ENCODE data around the gene GPRC6A. TPM values are rescaled to one million over a fixed set of nuclear protein-coding genes. Genes with fewer than 3 reads are reported as not detected.

The GPRC6A gene
- total and polyA plus RNA-seq, 4 experiments from 2014 or later: not detected

DNA sequence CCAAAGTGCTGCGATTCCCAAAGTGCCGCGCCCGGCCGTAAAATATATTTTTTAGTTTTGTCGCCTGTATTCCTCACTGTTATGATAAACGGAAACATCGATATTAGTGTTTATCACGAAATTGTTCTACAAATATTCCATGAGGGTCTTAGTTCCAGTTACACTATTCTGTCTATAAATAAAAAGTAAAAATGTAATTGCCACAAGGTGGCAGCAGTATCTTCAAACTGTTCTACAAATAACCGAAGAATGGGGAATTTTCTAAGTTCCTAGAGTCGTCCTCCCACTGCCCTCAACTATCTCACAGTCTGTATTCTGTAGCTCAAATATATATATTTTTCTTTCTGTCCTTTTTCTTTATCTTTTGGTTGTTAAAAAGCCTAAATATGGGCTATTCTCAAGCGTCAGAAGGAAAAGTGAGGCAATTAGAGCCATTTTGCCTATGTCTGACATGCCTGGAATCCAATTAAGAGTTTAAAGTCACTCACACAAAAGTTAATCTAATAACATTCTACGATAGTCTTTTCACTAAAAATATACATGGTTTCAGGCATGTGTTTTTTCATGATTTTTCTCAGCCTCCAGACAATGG lies 49.2 kb downstream of the GPRC6A start:
- no peaks in the 10 kb centered on the region for H3K36me3 Mint-ChIP-seq
- no peak for DNase-seq
- ChIA-PET POLR2A (ENCODE audit: partially characterized antibody) (no interaction called here), CTCF (ENCODE audit: partially characterized antibody) (no interaction called here)
- H3K4me3 Mint-ChIP-seq: no peak overlapping the region
- H3K27ac ChIP-seq (ENCODE audit: low read depth, low read length): no peak overlapping the region
- no peak overlapping the region for H3K4me3 ChIP-seq (ENCODE audit: low read length in 2 of 2)
- peaks cover 8 to 13% of the 10 kb centered on the region in 2 donors for H3K27me3 Mint-ChIP-seq
- intact Hi-C loops (cut with micrococcal nuclease): loop anchor here (5.0 kb wide), 1 partner anchor 673 kb away; no protein-coding TSS in a partner anchor
- H3K9me3 Mint-ChIP-seq: peaks cover 0 to 2% (median 0%) of the 10 kb centered on the region in 8 donors
- H3K9me3 ChIP-seq (ENCODE audit: control insufficient read depth in 1 of 2, low read length in 2 of 2): no peaks in the 10 kb centered on the region
- no peak overlapping the region for H3K27ac Mint-ChIP-seq
- H3K4me1 Mint-ChIP-seq: no peaks in the 10 kb centered on the region
- no peaks in the 10 kb centered on the region for H3K4me1 ChIP-seq (ENCODE audit: insufficient read depth, low read length)
- H3K27me3 ChIP-seq (ENCODE audit: insufficient read depth, low read length): no peaks in the 10 kb centered on the region
- H3K36me3 ChIP-seq (ENCODE audit: insufficient read depth, low read length): no peaks in the 10 kb centered on the region

GRCh38 chr6:116773886-116774285 lies 55.0 kb downstream of the GPRC6A start:
- H3K4me3 ChIP-seq (ENCODE audit: low read length in 2 of 2): no peak overlapping the region
- peaks cover 0 to 2% (median 0%) of the 10 kb centered on the region in 8 donors for H3K9me3 Mint-ChIP-seq
- no peaks in the 10 kb centered on the region for H3K4me1 Mint-ChIP-seq
- DNase-seq: no peak
- no peaks in the 10 kb centered on the region for H3K9me3 ChIP-seq (ENCODE audit: control insufficient read depth in 1 of 2, low read length in 2 of 2)
- H3K36me3 ChIP-seq (ENCODE audit: insufficient read depth, low read length): no peaks in the 10 kb centered on the region
- no peak overlapping the region for H3K4me3 Mint-ChIP-seq
- ChIA-PET POLR2A (ENCODE audit: partially characterized antibody) (no interaction called here), CTCF (ENCODE audit: partially characterized antibody) (no interaction called here)
- intact Hi-C loops (cut with micrococcal nuclease): no loop called here
- H3K27ac ChIP-seq (ENCODE audit: low read depth, low read length): no peak overlapping the region
- no peaks in the 10 kb centered on the region for H3K27me3 ChIP-seq (ENCODE audit: insufficient read depth, low read length)
- H3K27ac Mint-ChIP-seq: no peak overlapping the region
- peaks cover 9 to 14% of the 10 kb centered on the region in 2 donors for H3K27me3 Mint-ChIP-seq
- no peaks in the 10 kb centered on the region for H3K4me1 ChIP-seq (ENCODE audit: insufficient read depth, low read length)
- no peaks in the 10 kb centered on the region for H3K36me3 Mint-ChIP-seq

DNA sequence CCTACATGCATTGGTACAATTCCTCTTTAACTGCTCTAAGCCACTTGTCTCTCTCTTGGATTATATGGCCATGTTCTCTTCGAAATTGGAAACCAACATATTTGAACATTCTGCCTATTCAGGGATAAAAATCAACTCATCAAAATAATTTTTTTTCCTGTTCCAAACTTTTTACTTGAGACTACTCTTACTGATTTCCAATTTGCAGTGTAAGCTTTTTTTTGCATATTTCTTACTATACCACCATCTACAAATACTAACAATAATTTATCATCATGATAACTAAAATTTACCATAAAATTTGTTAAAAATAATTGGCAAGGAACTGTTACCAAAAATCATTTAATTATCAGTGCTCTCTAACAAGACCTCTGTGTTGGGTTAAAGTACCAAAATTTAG lies 56.4 kb downstream of the GPRC6A start:
- no peak overlapping the region for H3K27ac ChIP-seq (ENCODE audit: low read depth, low read length)
- H3K4me1 ChIP-seq (ENCODE audit: insufficient read depth, low read length): no peaks in the 10 kb centered on the region
- intact Hi-C loops (cut with micrococcal nuclease): no loop called here
- Mint-ChIP-seq H3K4me3 (no peak overlapping the region), H3K4me1 (no peaks in the 10 kb centered on the region), H3K27ac (no peak overlapping the region), H3K27me3 (peaks cover 11 to 19% of the 10 kb centered on the region in 2 donors), H3K36me3 (no peaks in the 10 kb centered on the region), H3K9me3 (peaks cover 0 to 2% (median 0%) of the 10 kb centered on the region in 8 donors)
- no peaks in the 10 kb centered on the region for H3K36me3 ChIP-seq (ENCODE audit: insufficient read depth, low read length)
- no peaks in the 10 kb centered on the region for H3K27me3 ChIP-seq (ENCODE audit: insufficient read depth, low read length)
- POLR2A ChIA-PET (ENCODE audit: partially characterized antibody): no interaction called here
- no peak for DNase-seq
- H3K9me3 ChIP-seq (ENCODE audit: control insufficient read depth in 1 of 2, low read length in 2 of 2): no peaks in the 10 kb centered on the region
- CTCF ChIA-PET (ENCODE audit: partially characterized antibody): no interaction called here
- no peak overlapping the region for H3K4me3 ChIP-seq (ENCODE audit: low read length in 2 of 2)

DNA sequence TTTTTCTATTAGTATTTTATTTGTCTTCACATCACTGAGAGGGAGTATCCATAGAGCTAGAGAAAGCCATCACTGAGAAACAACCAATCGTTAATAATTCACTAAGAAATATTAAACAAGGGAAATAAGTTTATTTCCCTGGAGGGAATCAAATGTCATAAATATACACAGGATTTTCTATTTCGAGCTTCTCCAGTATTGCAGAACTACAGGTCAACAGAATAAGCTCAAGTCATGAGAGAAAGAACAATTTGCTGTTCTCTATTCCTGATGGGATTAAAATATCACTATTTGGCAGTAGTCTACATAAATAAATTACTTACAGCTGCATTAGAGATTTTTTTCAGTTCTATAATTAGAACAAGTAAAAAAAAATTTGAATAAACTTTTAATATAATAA lies 61.2 kb downstream of the GPRC6A start:
- intact Hi-C loops (cut with micrococcal nuclease): no loop called here
- CTCF ChIA-PET (ENCODE audit: partially characterized antibody): no interaction called here

GRCh38 chr6:116766506-116767176 lies 62.2 kb downstream of the GPRC6A start:
- POLR2A ChIA-PET (ENCODE audit: partially characterized antibody): no interaction called here
- intact Hi-C loops (cut with micrococcal nuclease): no loop called here
- Mint-ChIP-seq H3K27me3 (peaks cover 34 to 40% of the 10 kb centered on the region in 2 donors), H3K4me3 (peak overlapping the region in 5 of 8 donors; percentile 7 to 82 (median 66)), H3K9me3 (no peaks in the 10 kb centered on the region), H3K27ac (no peak overlapping the region), H3K4me1 (peaks cover 9 to 16% (median 11%) of the 10 kb centered on the region in 4 donors), H3K36me3 (no peaks in the 10 kb centered on the region)
- no peaks in the 10 kb centered on the region for H3K9me3 ChIP-seq (ENCODE audit: control insufficient read depth in 1 of 2, low read length in 2 of 2)
- CTCF ChIA-PET (ENCODE audit: partially characterized antibody): no interaction called here
- H3K27ac ChIP-seq (ENCODE audit: low read depth, low read length): no peak overlapping the region
- no peaks in the 10 kb centered on the region for H3K4me1 ChIP-seq (ENCODE audit: insufficient read depth, low read length)
- H3K27me3 ChIP-seq (ENCODE audit: insufficient read depth, low read length): peaks cover 4% of the 10 kb centered on the region
- no peak for DNase-seq
- H3K36me3 ChIP-seq (ENCODE audit: insufficient read depth, low read length): no peaks in the 10 kb centered on the region
- no peak overlapping the region for H3K4me3 ChIP-seq (ENCODE audit: low read length in 2 of 2)

More for the DNA sequence above, 61.2 kb downstream of the GPRC6A start:
- Histone ChIP-seq H3K27me3 (ENCODE audit: insufficient read depth, low read length) (peaks cover 4% of the 10 kb centered on the region), H3K36me3 (ENCODE audit: insufficient read depth, low read length) (no peaks in the 10 kb centered on the region), H3K4me1 (ENCODE audit: insufficient read depth, low read length) (no peaks in the 10 kb centered on the region), H3K9me3 (ENCODE audit: control insufficient read depth in 1 of 2, low read length in 2 of 2) (no peaks in the 10 kb centered on the region), H3K27ac (ENCODE audit: low read depth, low read length) (no peak overlapping the region), H3K4me3 (ENCODE audit: low read length in 2 of 2) (no peak overlapping the region)
- POLR2A ChIA-PET (ENCODE audit: partially characterized antibody): no interaction called here
- no peak for DNase-seq
- Mint-ChIP-seq H3K27me3 (peaks cover 31 to 40% of the 10 kb centered on the region in 2 donors), H3K4me3 (no peak overlapping the region), H3K36me3 (no peaks in the 10 kb centered on the region), H3K9me3 (no peaks in the 10 kb centered on the region), H3K4me1 (peaks cover 9 to 16% (median 11%) of the 10 kb centered on the region in 4 donors), H3K27ac (no peak overlapping the region)

DNA sequence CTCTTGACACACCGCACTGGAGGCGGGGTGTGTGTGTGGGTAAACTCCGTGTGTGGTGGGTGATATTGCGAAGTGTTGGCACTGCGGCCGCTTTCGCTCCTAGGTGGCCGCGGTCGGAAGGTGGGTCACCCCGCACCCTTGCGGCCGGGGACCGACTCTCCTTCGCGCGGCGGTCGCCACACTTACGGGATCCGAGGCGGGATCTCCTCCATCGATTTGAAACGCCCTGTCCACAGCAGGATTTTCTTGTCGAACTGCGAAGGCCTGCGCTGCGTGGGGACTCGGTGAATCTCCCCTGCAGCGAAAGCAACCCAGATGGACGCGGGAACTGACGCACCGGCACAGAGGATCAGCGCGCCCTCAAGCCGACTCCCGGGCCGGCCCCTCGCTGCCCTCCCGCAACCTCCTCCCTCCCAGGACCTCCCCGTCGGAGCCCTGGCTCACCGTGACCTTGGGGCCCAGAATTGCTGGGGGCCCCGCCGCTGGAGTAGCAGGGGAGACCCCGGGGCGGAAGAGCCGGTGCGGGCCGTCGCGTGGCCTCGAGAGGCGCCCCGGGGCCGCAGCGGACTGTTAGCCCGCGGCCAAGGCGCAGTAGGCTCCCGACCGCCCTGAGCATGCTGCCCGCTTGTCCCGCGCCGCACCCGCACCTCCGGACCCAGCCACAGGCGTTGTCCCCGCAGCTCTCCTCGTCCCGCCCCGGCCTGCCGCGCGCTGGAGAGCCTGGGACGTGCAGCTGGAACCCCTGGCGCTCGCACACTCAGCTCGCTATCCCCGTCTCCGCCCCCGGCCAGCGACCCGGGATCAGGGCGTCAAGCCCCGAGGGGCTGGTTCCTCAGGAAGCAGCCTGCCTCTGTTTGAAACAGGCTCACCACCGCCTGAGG lies 63.7 kb downstream of the GPRC6A start, which contains the start of gene FAM162B:
TSS of gene FAM162B (minus strand) at position 759 of the 881 bp plus-strand sequence. CDS start at position 616, 143 bp downstream.
- H3K27ac ChIP-seq (ENCODE audit: low read depth, low read length): no peak within 1 kb of the TSS
- CTCF ChIA-PET (ENCODE audit: partially characterized antibody): no interaction called here
- DNase-seq: no peak
- H3K36me3 Mint-ChIP-seq: no peaks in the 10 kb centered on the region
- peaks cover 34 to 40% of the 10 kb centered on the region in 2 donors for H3K27me3 Mint-ChIP-seq
- peaks cover 4% of the 10 kb centered on the region for H3K27me3 ChIP-seq (ENCODE audit: insufficient read depth, low read length)
- no peaks in the 10 kb centered on the region for H3K9me3 Mint-ChIP-seq
- intact Hi-C loops (cut with micrococcal nuclease): no loop called here
- H3K27ac Mint-ChIP-seq: no peak within 1 kb of the TSS
- POLR2A ChIA-PET (ENCODE audit: partially characterized antibody): no interaction called here
- no peaks in the 10 kb centered on the region for H3K36me3 ChIP-seq (ENCODE audit: insufficient read depth, low read length)
- peaks cover 9 to 16% (median 11%) of the 10 kb centered on the region in 4 donors for H3K4me1 Mint-ChIP-seq
- H3K4me1 ChIP-seq (ENCODE audit: insufficient read depth, low read length): no peaks in the 10 kb centered on the region
- peak within 1 kb of the TSS; percentile 60 to 82 (median 69) for H3K4me3 Mint-ChIP-seq
- H3K9me3 ChIP-seq (ENCODE audit: control insufficient read depth in 1 of 2, low read length in 2 of 2): no peaks in the 10 kb centered on the region
- no peak within 1 kb of the TSS for H3K4me3 ChIP-seq (ENCODE audit: low read length in 2 of 2)

- Histone ChIP-seq H3K27me3 (ENCODE audit: insufficient read depth, low read length) (peaks cover 4% of the 10 kb centered on the region), H3K9me3 (ENCODE audit: control insufficient read depth in 1 of 2, low read length in 2 of 2) (no peaks in the 10 kb centered on the region), H3K4me3 (ENCODE audit: low read length in 2 of 2) (no peak overlapping the region), H3K36me3 (ENCODE audit: insufficient read depth, low read length) (no peaks in the 10 kb centered on the region), H3K4me1 (ENCODE audit: insufficient read depth, low read length) (no peaks in the 10 kb centered on the region), H3K27ac (ENCODE audit: low read depth, low read length) (no peak overlapping the region)
- Mint-ChIP-seq H3K4me1 (peaks cover 9 to 16% (median 11%) of the 10 kb centered on the region in 4 donors), H3K9me3 (no peaks in the 10 kb centered on the region), H3K4me3 (peak overlapping the region in 5 of 8 donors; percentile 15 to 59 (median 32)), H3K36me3 (no peaks in the 10 kb centered on the region), H3K27ac (no peak overlapping the region), H3K27me3 (peaks cover 35 to 43% of the 10 kb centered on the region in 2 donors)
- ChIA-PET POLR2A (ENCODE audit: partially characterized antibody) (no interaction called here), CTCF (ENCODE audit: partially characterized antibody) (no interaction called here)
- DNase-seq: no peak
- intact Hi-C loops (cut with micrococcal nuclease): no loop called here
Observed at GRCh38 chr6:116764629-116764960, 64.3 kb downstream of the GPRC6A start.
